ENCODE measurements around the gene CRCP. TPM values are rescaled to one million over a fixed set of nuclear protein-coding genes. Genes with fewer than 3 reads are reported as not detected.
"Not testable (repeated sequence)": the region's sequence is repeated elsewhere in the genome, so short reads cannot be mapped to it uniquely, and the experiment has no call there.

Gene CRCP
- total and polyA plus RNA-seq, 10 of the 15 experiments (the other 5 are each of a cell fraction or from before 2014, with no cell fraction given): 12.4 to 33.8 (median 29.1) TPM

DNA sequence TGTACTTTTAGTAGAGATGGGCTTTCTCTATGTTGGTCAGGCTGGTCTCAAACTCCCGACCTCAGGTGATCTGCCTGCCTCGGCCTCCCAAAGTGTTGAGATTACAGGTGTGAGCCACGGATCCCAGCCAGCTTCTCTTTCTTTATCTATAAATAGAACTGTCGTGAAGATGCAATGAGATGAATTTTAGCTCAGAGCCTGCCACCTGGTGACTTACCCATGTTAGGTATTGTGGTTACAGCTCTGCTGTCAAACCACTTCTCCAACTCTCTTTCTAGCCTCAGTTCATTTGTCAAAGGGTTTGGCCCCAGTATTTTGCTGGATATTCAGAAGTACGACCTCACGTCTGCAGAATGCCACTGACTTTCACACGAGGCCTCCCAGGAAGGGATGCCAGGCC lies 42.4 kb upstream of the CRCP start:
- peak; percentile 62; the same call in 1 of the 2 replicates for TF ChIP-seq MEF2A (IDR thresholded peaks at IDR 0.05; ENCODE audit: insufficient read depth, low read depth, low read length)
- TF ChIP-seq RUNX3 (IDR thresholded peaks at IDR 0.05; ENCODE audit: low read length): peak; percentile 54
- TF ChIP-seq, protein P1, sequence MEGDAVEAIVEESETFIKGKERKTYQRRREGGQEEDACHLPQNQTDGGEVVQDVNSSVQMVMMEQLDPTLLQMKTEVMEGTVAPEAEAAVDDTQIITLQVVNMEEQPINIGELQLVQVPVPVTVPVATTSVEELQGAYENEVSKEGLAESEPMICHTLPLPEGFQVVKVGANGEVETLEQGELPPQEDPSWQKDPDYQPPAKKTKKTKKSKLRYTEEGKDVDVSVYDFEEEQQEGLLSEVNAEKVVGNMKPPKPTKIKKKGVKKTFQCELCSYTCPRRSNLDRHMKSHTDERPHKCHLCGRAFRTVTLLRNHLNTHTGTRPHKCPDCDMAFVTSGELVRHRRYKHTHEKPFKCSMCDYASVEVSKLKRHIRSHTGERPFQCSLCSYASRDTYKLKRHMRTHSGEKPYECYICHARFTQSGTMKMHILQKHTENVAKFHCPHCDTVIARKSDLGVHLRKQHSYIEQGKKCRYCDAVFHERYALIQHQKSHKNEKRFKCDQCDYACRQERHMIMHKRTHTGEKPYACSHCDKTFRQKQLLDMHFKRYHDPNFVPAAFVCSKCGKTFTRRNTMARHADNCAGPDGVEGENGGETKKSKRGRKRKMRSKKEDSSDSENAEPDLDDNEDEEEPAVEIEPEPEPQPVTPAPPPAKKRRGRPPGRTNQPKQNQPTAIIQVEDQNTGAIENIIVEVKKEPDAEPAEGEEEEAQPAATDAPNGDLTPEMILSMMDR (IDR thresholded peaks at IDR 0.05 in 2 of 3, conservative IDR thresholded peaks at IDR 0.05 in 1 of 3; ENCODE audit: control insufficient read depth in 2 of 3, extremely low read depth in 1 of 3, insufficient read depth in 1 of 3, low read depth in 3 of 3, low read length in 3 of 3): peak in 1 of 3 experiments; percentile 21; a peak in 1 of 6 replicates
- DNase-seq (ENCODE audit: low read depth, low spot score); H3K4me1 ChIP-seq (ENCODE audit: control insufficient read depth, insufficient read depth, low read length); H3K36me3 ChIP-seq (ENCODE audit: control insufficient read depth in 2 of 2, insufficient read depth in 2 of 2, low read length in 1 of 2); H3K27me3 ChIP-seq (replicated peaks in 1 of 2; ENCODE audit: control insufficient read depth in 2 of 2, insufficient read depth in 2 of 2, low read length in 1 of 2); H3K4me3 ChIP-seq; H4K20me1 ChIP-seq (ENCODE audit: control insufficient read depth, insufficient read depth); H3K9me3 ChIP-seq (replicated peaks; ENCODE audit: control insufficient read depth, insufficient read depth, low read length); in situ Hi-C loops (cut with MboI); BruUV-seq (replicated peaks); H3K27ac ChIP-seq (ENCODE audit: control insufficient read depth, insufficient read depth); ATAC-seq; H2AFZ ChIP-seq (ENCODE audit: control insufficient read depth, low read depth, low read length); H3K9ac ChIP-seq (ENCODE audit: control insufficient read depth, insufficient read depth, low read length); FAIRE-seq; intact Hi-C loops (cut with micrococcal nuclease; ENCODE audit: unreplicated experiment); H3K4me2 ChIP-seq (ENCODE audit: control insufficient read depth, insufficient read depth): not testable (repeated sequence)
- peaks cover 11% of the 10 kb centered on the region for H3K79me2 ChIP-seq (ENCODE audit: control insufficient read depth, insufficient read depth, low read length)
- POLR2A ChIA-PET: interaction anchor here (0.8 kb wide), 1 partner anchor 16 kb away, joined by 3 read pairs; no protein-coding TSS in a partner anchor
- SMC1A ChIA-PET (ENCODE audit: uncharacterized antibody, unreplicated experiment): interaction anchor here (0.8 to 2.3 kb wide), 6 partner anchors 19 to 232 kb away, joined by 3 to 8 read pairs (median 4); no protein-coding TSS in a partner anchor
- RAD21 ChIA-PET (ENCODE audit: unreplicated experiment): interaction anchor here (1.1 to 3.7 kb wide), 3 partner anchors 16 to 47 kb away, joined by 3 to 31 read pairs (median 4); no protein-coding TSS in a partner anchor
- WGBS (ENCODE audit: insufficient coverage, insufficient replicate concordance, low lambda C conversion rate, missing lambda C conversion rate): 8% methylated on average over 7 of the region's 7 CpGs
- CTCF ChIA-PET: interaction anchor here (1.3 to 2.9 kb wide), 5 partner anchors 38 to 232 kb away, joined by 3 to 10 read pairs (median 6); no protein-coding TSS in a partner anchor
